B cell (primary cell): ENCODE data around the gene DPM1. TPM values are rescaled to one million over a fixed set of nuclear protein-coding genes. Genes with fewer than 3 reads are reported as not detected.
A peak's percentile ranks its signal among the peaks of the same experiment; 100 is the strongest.

Source experiments
- ATAC-seq: fragments of 200-7000 bp; cut with Tn5 transposase; one replicate; pipeline ENCODE4 v1.10.0; 2021; ENCODE audit warnings: low read depth, mild to moderate bottlenecking, moderate number of reproducible peaks, moderate library complexity
- CTCF ChIA-PET: fragments of 350-600 bp; sonication (Branson Sonifier 250); formaldehyde crosslinking; loops from one replicate; lab custom pipeline; 2021; ENCODE audit warnings: antibody characterized with exemption, inconsistent platforms; lab: Charles Lee
- POLR2A ChIA-PET: fragments of 350-600 bp; sonication (Branson Sonifier 250); formaldehyde crosslinking; loops from one replicate; lab custom pipeline; 2021; ENCODE audit warnings: antibody characterized with exemption; lab: Charles Lee
- DNase-seq: peaks from one replicate; pipeline ENCODE4 v3.0.0; 2013
- H2AFZ ChIP-seq: 2 replicates; pipeline ENCODE4 v1.6.1; 2012; ENCODE audit warnings: mild to moderate bottlenecking, low read depth, low read length; ENCODE audit not compliant: insufficient read depth, poor library complexity, severe bottlenecking
- H3K27ac ChIP-seq, 2 donors: 1 replicate in 1 of 2; 2 replicates in 1 of 2; pipeline ENCODE4 v1.5.1; 2012 to 2013; ENCODE audit warnings: low read length in 2 of 2, mild to moderate bottlenecking in 2 of 2, moderate library complexity in 1 of 2
- H3K27me3 ChIP-seq, 4 experiments: fragments of 200-600 bp in 1 of 4; sonication (generic) in 1 of 4; replicated peaks in 1 of 4; 1 replicate in 2 of 4; 2 replicates in 2 of 4; pipeline versions ENCODE4 v1.6.1 to v1.7.0; 2013 to 2016; ENCODE audit warnings: low read length in 3 of 4, mild to moderate bottlenecking in 2 of 4, mixed read lengths in 1 of 4, moderate library complexity in 1 of 4; ENCODE audit not compliant: insufficient read depth in 4 of 4, control insufficient read depth in 3 of 4; ENCODE audit errors: control extremely low read depth in 1 of 4
- H3K36me3 ChIP-seq, 2 experiments: replicated peaks in 1 of 2; 1 replicate in 1 of 2; 2 replicates in 1 of 2; pipeline versions ENCODE4 v1.6.1 to v1.7.1; 2013; ENCODE audit warnings: low read length in 1 of 2; ENCODE audit not compliant: insufficient read depth in 2 of 2, control insufficient read depth in 1 of 2; ENCODE audit errors: control extremely low read depth in 1 of 2, extremely low read depth in 1 of 2
- H3K4me1 ChIP-seq, 2 donors: fragments of 200-600 bp in 1 of 2; sonication (generic) in 1 of 2; 1 replicate in 1 of 2; 2 replicates in 1 of 2; pipeline versions ENCODE4 v1.5.1 to v1.6.1; 2013 to 2017; ENCODE audit warnings: low read length in 2 of 2; ENCODE audit not compliant: control insufficient read depth in 2 of 2, insufficient read depth in 2 of 2
- H3K4me2 ChIP-seq: replicated peaks from 2 replicates; pipeline ENCODE3; 2012; ENCODE audit warnings: mild to moderate bottlenecking, low read depth, low read length; ENCODE audit not compliant: poor library complexity, severe bottlenecking
- H3K4me3 ChIP-seq, 5 experiments: fragments of 200-600 bp in 1 of 5; sonication (generic) in 1 of 5; 1 replicate in 3 of 5; 2 replicates in 2 of 5; pipeline versions ENCODE4 v1.5.1 to v1.7.0; 2011 to 2016; ENCODE audit warnings: low read length in 4 of 5, mild to moderate bottlenecking in 4 of 5, low read depth in 2 of 5, control low read depth in 1 of 5, moderate library complexity in 1 of 5; ENCODE audit not compliant: insufficient read depth in 1 of 5; ENCODE audit errors: control extremely low read depth in 1 of 5, extremely low read depth in 1 of 5
- H3K79me2 ChIP-seq: fragments of 200-600 bp; sonication (generic); one replicate; pipeline ENCODE4 v1.6.0; 2016; ENCODE audit warnings: low read length; ENCODE audit not compliant: control insufficient read depth, insufficient read depth
- H3K9ac ChIP-seq: fragments of 200-600 bp; sonication (generic); 2 replicates; pipeline ENCODE4 v1.6.1; 2017; ENCODE audit warnings: mild to moderate bottlenecking, low read length, moderate library complexity
- H3K9me3 ChIP-seq, 3 donors: one replicate each; pipeline versions ENCODE4 v1.6.1 to v1.7.1; 2013; ENCODE audit warnings: low read length in 2 of 3; ENCODE audit not compliant: control insufficient read depth in 2 of 3, insufficient read depth in 1 of 3; ENCODE audit errors: control extremely low read depth in 1 of 3
- H4K20me1 ChIP-seq: 2 replicates; pipeline ENCODE4 v1.6.0; 2012; ENCODE audit warnings: mild to moderate bottlenecking, low read length; ENCODE audit not compliant: insufficient read depth, control insufficient read depth, poor library complexity, severe bottlenecking
- H3K27ac Mint-ChIP-seq: one replicate; pipeline ENCODE4 v1.8.0; 2021; ENCODE audit warnings: mixed read lengths
- H3K27me3 Mint-ChIP-seq: one replicate; pipeline ENCODE4 v1.8.0; 2021; ENCODE audit warnings: mixed read lengths
- H3K4me1 Mint-ChIP-seq: one replicate; pipeline ENCODE4 v1.8.0; 2021; ENCODE audit warnings: mixed read lengths
- H3K4me3 Mint-ChIP-seq: one replicate; pipeline ENCODE4 v1.8.0; 2021; ENCODE audit warnings: mixed read lengths
- H3K9me3 Mint-ChIP-seq: one replicate; pipeline ENCODE4 v1.8.0; 2022; ENCODE audit warnings: mixed read lengths; ENCODE audit not compliant: insufficient read depth
- EZH2 ChIP-seq: IDR thresholded peaks from 2 replicates; pipeline ENCODE4 v1.6.1; 2012; ENCODE audit warnings: borderline replicate concordance, low read depth, mild to moderate bottlenecking, moderate library complexity, low read length; ENCODE audit not compliant: insufficient read depth, poor library complexity, severe bottlenecking
- WGBS: methylation state at CpG from one replicate; pipeline ENCODE4 v1.1.5; 2013; ENCODE audit warnings: missing lambda C conversion rate; ENCODE audit not compliant: insufficient coverage; 5-methylcytosine and 5-hydroxymethylcytosine counted together
- intact Hi-C: fragments of 100-400 bp; cut with micrococcal nuclease; formaldehyde crosslinking; loops from one replicate; pipeline ENCODE4 v1.10.0; 2022
- polyA plus RNA-seq: library from polyadenylated mRNA; depleted of rRNA; stranded (reverse); fragments of >200 nt; gene quantifications from 2 replicates; pipeline ENCODE4 v1.2.3, GENCODE V29; 2012
- total RNA-seq, 2 donors: library from RNA; stranded (reverse); fragments of 120-200 nt in 1 of 2; gene quantifications; 1 replicate in 1 of 2; 2 replicates in 1 of 2; pipeline versions ENCODE4 v1.2.3 to v1.2.4, GENCODE V29; 2013 to 2022
- TF ChIP-seq, protein P1 (sequence below): fragments of 200-600 bp; IDR thresholded peaks from one replicate; pipeline ENCODE4 v1.8.0; 2022; ENCODE audit warnings: antibody characterized with exemption, mild to moderate bottlenecking

DPM1 gene
- total and polyA plus RNA-seq, 2 donors (not counting 1 experiment from before 2014, with no cell fraction given) = 13.4 to 35.2 TPM

DNA sequence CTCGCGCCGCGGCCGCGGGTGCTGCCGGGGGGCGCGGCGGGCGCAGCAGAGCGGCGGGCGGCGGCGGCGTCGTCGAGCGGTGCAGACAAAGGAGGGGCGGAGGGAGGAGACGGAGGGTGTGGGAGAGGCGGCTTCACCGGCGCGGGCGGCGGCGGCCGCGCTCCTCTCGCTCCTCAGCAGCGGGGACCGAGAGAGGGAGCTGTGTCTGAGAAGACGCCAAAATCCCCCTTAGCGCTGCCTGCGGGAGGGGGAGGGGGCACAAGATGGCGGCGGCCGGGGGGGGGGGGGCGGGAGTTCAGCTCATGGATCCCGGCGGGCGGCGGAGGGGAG is 27.4 kb downstream of the DPM1 start:
- Histone ChIP-seq H3K9ac (peak overlapping the region; percentile 94), H3K27ac (peak overlapping the region; percentile 94 to 100), H3K27me3 (no peaks in the 10 kb centered on the region), H3K4me1 (peaks cover 24 to 27% of the 10 kb centered on the region in 2 donors), H2AFZ (peak overlapping the region; percentile 75), H4K20me1 (peaks cover 14% of the 10 kb centered on the region), H3K79me2 (peaks cover 45% of the 10 kb centered on the region), H3K9me3 (no peaks in the 10 kb centered on the region), H3K4me2 (peak overlapping the region; percentile 79), H3K4me3 (peak overlapping the region in 4 of 5 experiments; percentile 49 to 79 (median 71)), H3K36me3 (peaks cover 0 to 51% of the 10 kb centered on the region in 2 experiments)
- no peak for TF ChIP-seq EZH2
- TF ChIP-seq, protein P1, sequence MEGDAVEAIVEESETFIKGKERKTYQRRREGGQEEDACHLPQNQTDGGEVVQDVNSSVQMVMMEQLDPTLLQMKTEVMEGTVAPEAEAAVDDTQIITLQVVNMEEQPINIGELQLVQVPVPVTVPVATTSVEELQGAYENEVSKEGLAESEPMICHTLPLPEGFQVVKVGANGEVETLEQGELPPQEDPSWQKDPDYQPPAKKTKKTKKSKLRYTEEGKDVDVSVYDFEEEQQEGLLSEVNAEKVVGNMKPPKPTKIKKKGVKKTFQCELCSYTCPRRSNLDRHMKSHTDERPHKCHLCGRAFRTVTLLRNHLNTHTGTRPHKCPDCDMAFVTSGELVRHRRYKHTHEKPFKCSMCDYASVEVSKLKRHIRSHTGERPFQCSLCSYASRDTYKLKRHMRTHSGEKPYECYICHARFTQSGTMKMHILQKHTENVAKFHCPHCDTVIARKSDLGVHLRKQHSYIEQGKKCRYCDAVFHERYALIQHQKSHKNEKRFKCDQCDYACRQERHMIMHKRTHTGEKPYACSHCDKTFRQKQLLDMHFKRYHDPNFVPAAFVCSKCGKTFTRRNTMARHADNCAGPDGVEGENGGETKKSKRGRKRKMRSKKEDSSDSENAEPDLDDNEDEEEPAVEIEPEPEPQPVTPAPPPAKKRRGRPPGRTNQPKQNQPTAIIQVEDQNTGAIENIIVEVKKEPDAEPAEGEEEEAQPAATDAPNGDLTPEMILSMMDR = no peak
- H3K27me3 Mint-ChIP-seq = no peaks in the 10 kb centered on the region
- H3K9me3 Mint-ChIP-seq = no peaks in the 10 kb centered on the region
- DNase-seq (no peak), ATAC-seq (peak; percentile 45)
- H3K27ac Mint-ChIP-seq = peak overlapping the region; percentile 99
- ChIA-PET POLR2A (interaction anchor here (0.6 to 4.9 kb wide), 22 partner anchors 8 to 815 kb away, joined by 3 to 123 read pairs (median 6); partner anchors contain the start of genes BCAS4, DPM1, MOCS3 and PARD6B), CTCF (interaction anchor here (0.7 to 16.7 kb wide), 15 partner anchors 9 to 569 kb away, joined by 3 to 390 read pairs (median 5); partner anchors contain the start of genes BCAS4, DPM1 and MOCS3)
- H3K4me1 Mint-ChIP-seq = peaks cover 39% of the 10 kb centered on the region
- WGBS = 0% methylated on average over 29 of the region's 45 CpGs
- intact Hi-C loops = loop anchor here (1.0 to 5.0 kb wide), 3 partner anchors 27 to 814 kb away; partner anchors contain the start of genes DPM1 and MOCS3
- peak overlapping the region; percentile 91 for H3K4me3 Mint-ChIP-seq
